ENCODE measurements around the gene ING5.
"Not testable (repeated sequence)": the region's sequence is repeated elsewhere in the genome, so short reads cannot be mapped to it uniquely, and the experiment has no call there.

The ING5 gene

GRCh38 chr2:241739177-241739576 is 37.3 kb downstream of the ING5 start:
- no peak overlapping the region for H3K4me3 ChIP-seq
- TF ChIP-seq, protein P1, sequence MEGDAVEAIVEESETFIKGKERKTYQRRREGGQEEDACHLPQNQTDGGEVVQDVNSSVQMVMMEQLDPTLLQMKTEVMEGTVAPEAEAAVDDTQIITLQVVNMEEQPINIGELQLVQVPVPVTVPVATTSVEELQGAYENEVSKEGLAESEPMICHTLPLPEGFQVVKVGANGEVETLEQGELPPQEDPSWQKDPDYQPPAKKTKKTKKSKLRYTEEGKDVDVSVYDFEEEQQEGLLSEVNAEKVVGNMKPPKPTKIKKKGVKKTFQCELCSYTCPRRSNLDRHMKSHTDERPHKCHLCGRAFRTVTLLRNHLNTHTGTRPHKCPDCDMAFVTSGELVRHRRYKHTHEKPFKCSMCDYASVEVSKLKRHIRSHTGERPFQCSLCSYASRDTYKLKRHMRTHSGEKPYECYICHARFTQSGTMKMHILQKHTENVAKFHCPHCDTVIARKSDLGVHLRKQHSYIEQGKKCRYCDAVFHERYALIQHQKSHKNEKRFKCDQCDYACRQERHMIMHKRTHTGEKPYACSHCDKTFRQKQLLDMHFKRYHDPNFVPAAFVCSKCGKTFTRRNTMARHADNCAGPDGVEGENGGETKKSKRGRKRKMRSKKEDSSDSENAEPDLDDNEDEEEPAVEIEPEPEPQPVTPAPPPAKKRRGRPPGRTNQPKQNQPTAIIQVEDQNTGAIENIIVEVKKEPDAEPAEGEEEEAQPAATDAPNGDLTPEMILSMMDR (IDR thresholded peaks at IDR 0.05), result no peak
- H3K27ac ChIP-seq, result no peak overlapping the region
- DNase-seq (ENCODE audit: low spot score), result no peak

DNA sequence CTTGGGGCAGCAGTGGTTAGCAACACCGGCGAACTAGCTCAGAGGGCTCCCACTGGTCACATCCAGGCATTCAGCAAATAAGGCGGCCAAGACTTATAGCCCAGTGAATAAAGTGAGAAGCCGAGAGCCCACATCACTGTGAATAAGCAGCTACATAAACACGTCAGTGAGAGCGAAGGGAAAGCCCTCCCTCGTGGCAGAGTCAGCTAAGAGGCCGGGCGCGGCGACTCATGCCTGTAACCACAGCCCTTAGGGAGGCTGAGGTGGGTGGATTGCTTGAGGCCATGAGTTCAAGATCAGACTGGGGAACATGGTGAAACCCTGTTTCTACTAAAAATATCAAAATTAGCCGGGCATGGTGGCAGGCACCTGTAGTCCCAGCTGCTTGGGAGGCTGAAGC is 37.8 kb downstream of the ING5 start:
- TF ChIP-seq, protein P1 (IDR thresholded peaks at IDR 0.05), result no peak
- no peak overlapping the region for H3K27ac ChIP-seq
- no peak for DNase-seq (ENCODE audit: low spot score)

DNA sequence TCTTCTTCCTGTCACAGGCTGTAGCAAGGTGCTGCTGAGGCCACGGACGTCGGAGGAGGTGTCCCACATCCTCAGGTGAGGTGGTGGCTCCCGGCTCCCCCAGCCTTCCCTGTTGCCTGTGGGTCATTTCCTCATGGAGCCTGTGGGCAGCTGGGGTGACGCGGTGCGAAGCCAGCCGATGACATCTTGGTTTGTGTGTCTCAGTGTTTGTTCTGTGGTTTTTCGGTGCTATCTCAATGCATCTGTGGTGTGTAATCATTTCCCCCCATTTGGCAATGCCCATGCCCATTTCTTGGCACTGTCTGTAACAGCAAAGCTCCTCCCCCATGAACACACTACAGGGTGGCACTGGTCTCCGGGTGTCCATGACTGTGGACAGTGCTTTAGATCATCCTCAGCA is 39.2 kb downstream of the ING5 start:
- Histone ChIP-seq H3K27ac (no peak overlapping the region), H3K4me3 (no peak overlapping the region)
- DNase-seq (ENCODE audit: low spot score), result no peak
- TF ChIP-seq, protein P1 (IDR thresholded peaks at IDR 0.05), result no peak

More for the DNA sequence above, 37.8 kb downstream of the ING5 start:
- H3K4me3 ChIP-seq, result no peak overlapping the region

DNA sequence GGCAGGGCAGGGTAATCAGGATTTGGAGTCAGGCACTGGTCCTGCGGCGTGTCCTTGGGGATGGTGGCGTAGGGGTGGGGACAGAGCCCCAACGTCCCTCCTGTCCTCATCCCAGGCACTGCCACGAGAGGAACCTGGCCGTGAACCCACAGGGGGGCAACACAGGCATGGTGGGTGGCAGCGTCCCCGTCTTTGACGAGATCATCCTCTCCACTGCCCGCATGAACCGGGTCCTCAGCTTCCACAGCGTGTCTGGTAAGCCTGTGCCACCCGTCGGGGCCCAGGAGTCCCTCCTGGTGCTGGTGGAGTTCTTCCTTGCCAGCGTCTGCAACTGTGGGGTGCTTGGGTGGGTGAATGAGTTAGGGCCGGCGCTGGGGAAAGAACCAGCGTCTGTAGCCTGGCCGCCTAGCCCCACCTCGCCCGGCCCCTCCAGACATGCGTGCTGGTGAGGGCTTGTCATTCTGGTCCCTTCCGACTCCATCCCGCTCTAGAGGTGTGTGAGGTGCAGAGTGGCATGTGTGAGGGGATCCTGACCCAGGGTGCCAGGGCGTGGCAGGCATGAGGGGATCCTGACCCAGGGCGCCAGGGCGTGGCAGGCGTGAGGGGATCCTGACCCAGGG is 40.6 kb downstream of the ING5 start:
- no peak for DNase-seq (ENCODE audit: low spot score)
- H3K27ac ChIP-seq, result no peak overlapping the region
- TF ChIP-seq, protein P1 (IDR thresholded peaks at IDR 0.05), result no peak
- no peak overlapping the region for H3K4me3 ChIP-seq

- not testable (repeated sequence) for DNase-seq (ENCODE audit: low spot score); H3K4me3 ChIP-seq; H3K27ac ChIP-seq
These were observed 41.2 kb downstream of the ING5 start for GRCh38 chr2:241743008-241743407.

DNA sequence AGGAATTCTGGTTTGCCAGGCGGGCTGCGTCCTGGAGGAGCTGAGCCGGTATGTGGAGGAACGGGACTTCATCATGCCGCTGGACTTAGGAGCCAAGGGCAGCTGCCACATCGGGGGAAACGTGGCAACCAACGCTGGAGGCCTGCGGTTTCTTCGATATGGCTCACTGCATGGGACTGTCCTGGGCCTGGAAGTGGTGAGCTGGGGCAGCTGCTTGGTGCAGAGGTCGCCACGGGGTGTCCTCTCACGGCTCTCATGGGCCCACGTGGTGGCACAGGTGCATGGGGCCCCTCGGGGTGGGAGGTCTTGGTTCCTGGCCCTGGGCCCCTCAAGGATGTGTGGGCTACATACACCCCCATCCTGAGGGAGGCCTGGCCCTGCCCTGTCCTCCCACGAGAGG is 41.8 kb downstream of the ING5 start:
- DNase-seq (ENCODE audit: low spot score), result no peak
- TF ChIP-seq, protein P1 (IDR thresholded peaks at IDR 0.05), result no peak
- H3K27ac ChIP-seq, result no peak overlapping the region
- no peak overlapping the region for H3K4me3 ChIP-seq

- no peak overlapping the region for H3K27ac ChIP-seq
- no peak overlapping the region for H3K4me3 ChIP-seq
- DNase-seq (ENCODE audit: low spot score), result no peak
- TF ChIP-seq, protein P1 (IDR thresholded peaks at IDR 0.05), result no peak
These were observed 42.4 kb downstream of the ING5 start for GRCh38 chr2:241744028-241744754.

Data from coronary artery (tissue), 2 donors.